ENCODE measurements around the gene KCNMA1. TPM values are rescaled to one million over a fixed set of nuclear protein-coding genes. Genes with fewer than 3 reads are reported as not detected.
A peak's percentile ranks its signal among the peaks of the same experiment; 100 is the strongest.

KCNMA1 gene
- total RNA-seq, 3 donors from 2014 or later: 45.4 to 312 (median 62.4) TPM

DNA sequence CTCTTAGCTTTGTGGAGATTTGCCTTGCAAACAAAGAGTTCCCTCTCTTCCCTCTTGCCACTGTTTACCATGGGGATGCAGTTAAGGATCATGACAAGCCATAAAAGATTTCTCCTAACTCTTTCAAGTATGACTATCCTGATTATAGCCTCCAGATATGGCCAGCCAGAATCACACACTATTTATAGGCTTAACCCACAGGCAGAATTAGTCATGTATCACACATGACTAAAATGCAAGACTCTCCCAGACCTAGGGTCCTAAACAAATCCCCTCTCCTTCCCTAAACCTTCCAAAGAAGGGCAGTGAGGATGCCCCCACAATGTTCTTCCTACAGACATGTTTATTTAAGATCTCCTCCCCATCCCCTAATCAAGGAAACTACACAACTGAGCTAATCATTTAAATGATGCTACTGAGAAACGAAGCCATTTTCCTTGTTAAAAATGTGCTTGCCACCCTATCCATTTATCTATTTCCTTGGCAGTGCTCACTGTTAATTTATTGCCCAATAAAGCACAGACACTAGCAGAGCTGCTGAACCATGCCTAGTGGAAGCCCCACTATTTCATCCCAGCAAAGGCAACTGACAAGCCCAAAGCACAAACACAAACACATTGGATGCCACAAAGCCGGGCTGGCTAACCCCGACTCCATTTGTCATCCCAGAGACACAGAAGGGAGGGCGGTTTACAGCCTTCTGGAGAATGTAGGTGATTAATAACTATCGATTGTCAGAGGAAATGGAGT is 363.4 kb downstream of the KCNMA1 start:
- TF ChIP-seq, protein P1, sequence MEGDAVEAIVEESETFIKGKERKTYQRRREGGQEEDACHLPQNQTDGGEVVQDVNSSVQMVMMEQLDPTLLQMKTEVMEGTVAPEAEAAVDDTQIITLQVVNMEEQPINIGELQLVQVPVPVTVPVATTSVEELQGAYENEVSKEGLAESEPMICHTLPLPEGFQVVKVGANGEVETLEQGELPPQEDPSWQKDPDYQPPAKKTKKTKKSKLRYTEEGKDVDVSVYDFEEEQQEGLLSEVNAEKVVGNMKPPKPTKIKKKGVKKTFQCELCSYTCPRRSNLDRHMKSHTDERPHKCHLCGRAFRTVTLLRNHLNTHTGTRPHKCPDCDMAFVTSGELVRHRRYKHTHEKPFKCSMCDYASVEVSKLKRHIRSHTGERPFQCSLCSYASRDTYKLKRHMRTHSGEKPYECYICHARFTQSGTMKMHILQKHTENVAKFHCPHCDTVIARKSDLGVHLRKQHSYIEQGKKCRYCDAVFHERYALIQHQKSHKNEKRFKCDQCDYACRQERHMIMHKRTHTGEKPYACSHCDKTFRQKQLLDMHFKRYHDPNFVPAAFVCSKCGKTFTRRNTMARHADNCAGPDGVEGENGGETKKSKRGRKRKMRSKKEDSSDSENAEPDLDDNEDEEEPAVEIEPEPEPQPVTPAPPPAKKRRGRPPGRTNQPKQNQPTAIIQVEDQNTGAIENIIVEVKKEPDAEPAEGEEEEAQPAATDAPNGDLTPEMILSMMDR (IDR thresholded peaks at IDR 0.05): no peak
- H3K36me3 ChIP-seq (ENCODE audit: low read depth): no peaks in the 10 kb centered on the region
- ATAC-seq (peak; percentile 31), DNase-seq (no peak)
- intact Hi-C loops (cut with DNase I, micrococcal nuclease): no loop called here
- no peaks in the 10 kb centered on the region for H3K4me1 ChIP-seq (ENCODE audit: low read depth)
- no peak overlapping the region for H3K4me3 ChIP-seq
- no peaks in the 10 kb centered on the region for H3K9me3 ChIP-seq

DNA sequence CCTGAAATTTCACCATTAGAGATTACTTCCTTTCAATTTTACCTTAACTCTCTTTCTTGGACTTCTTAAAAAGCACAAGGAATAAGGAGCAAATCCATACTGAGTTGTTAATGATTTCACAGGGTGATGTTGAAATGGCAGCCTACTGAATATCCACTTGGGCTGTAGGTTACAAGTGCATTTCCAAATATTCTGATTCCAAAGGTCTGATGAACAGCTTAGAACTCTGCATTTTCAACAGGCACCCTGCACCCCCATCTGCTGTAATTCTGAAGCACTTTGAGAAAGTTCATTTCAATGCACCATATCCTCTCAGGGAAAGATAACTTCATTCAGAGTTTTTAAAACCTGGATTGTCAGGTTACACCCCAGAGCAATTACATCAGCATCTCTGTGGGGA is 368.4 kb downstream of the KCNMA1 start:
- Histone ChIP-seq H3K4me1 (ENCODE audit: low read depth) (no peaks in the 10 kb centered on the region), H3K36me3 (ENCODE audit: low read depth) (no peaks in the 10 kb centered on the region), H3K9me3 (no peaks in the 10 kb centered on the region), H3K4me3 (no peak overlapping the region)
- TF ChIP-seq, protein P1 (IDR thresholded peaks at IDR 0.05): no peak
- DNase-seq (no peak), ATAC-seq (no peak)
- intact Hi-C loops (cut with DNase I, micrococcal nuclease): no loop called here

DNA sequence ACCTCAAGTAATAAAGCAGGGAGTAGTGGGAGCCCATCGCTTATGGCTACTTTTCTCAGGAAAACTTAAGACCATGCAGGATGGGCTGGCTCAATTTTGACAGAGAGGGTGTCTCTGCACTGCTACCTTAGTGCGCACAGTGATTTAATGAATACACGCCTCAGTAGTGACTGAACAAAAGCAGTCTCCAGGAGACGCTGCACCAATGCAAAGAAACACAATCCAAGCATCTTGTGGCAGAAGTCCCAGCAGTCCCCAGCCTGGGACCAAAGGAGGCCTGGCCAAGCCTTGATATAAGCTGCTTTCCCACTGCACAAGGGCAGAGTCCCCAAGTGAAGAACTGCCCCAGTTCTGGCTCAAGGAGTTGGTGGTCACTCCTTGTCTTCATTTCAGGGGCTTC is 368.9 kb downstream of the KCNMA1 start:
- Histone ChIP-seq H3K4me1 (ENCODE audit: low read depth) (no peaks in the 10 kb centered on the region), H3K36me3 (ENCODE audit: low read depth) (no peaks in the 10 kb centered on the region), H3K4me3 (no peak overlapping the region), H3K9me3 (no peaks in the 10 kb centered on the region)
- DNase-seq (no peak), ATAC-seq (no peak)
- TF ChIP-seq, protein P1 (IDR thresholded peaks at IDR 0.05): no peak
- intact Hi-C loops (cut with DNase I, micrococcal nuclease): no loop called here

DNA sequence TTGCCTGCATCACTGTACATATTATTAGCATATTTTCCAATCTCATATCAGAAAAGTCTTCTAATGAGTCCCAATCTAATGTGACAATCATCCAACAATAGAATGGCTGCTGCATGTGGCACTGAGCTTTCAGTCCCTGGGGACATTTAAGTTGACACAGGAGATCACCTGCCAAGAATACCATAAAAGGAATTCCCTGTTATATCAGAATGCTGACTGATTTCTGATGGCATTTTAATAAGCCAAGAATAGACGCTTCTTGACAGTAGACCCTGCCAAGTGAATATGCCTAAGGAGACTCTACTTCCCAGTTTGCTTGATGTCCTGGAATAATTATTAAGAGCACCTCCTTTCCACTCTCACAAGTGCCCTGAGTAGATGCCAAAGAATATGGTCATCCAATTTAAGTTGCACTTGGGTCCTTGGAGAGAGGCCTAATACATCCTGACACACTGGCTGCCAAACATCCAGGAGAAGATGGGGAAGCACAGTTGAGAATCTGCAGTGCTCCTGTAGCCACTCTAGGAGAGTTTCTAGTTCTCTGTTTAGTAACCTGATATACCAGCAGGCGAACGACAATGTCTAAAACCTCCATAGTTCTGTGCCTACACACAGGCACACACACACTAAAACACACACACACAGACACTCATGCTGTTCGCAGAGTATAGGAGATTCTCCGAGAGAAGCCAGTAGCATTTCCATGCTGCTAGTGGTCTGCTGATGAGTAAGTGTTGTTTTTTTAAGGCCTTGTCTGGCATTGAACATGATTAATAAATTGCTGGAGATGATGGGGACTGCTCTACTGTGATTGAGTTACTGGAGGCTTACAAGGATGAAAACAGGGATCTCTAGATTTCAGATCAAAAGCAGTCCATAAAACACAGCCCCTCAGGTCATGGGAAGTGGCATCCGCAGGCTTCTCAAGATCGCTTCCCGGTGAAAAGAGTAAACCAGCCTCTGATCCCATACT is 369.6 kb downstream of the KCNMA1 start:
- TF ChIP-seq, protein P1 (IDR thresholded peaks at IDR 0.05): no peak
- Histone ChIP-seq H3K9me3 (no peaks in the 10 kb centered on the region), H3K4me1 (ENCODE audit: low read depth) (no peaks in the 10 kb centered on the region), H3K36me3 (ENCODE audit: low read depth) (no peaks in the 10 kb centered on the region), H3K4me3 (no peak overlapping the region)
- no peak for DNase-seq
- no peak for ATAC-seq
- intact Hi-C loops (cut with DNase I, micrococcal nuclease): no loop called here

DNA sequence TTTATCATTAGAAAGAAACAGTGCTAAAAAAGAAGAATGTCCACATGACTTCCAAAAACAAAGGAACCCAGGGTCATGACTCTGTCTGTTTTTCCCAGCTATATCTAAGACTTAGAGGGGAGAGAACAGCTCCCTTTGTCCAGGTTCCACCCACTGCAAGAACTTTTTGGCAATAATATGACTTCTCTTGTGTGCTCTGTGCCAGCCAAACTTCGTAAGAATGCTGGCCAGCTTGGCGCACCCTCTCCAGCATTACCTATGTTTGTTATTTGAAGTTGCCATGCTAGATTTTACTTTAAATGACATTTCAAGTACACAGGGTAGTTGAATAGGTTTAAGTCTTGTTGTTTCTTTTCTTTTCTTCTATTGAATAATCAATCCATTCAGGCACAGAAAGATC is 371.4 kb downstream of the KCNMA1 start:
- TF ChIP-seq, protein P1 (IDR thresholded peaks at IDR 0.05): no peak
- ATAC-seq (no peak), DNase-seq (no peak)
- Histone ChIP-seq H3K9me3 (no peaks in the 10 kb centered on the region), H3K4me3 (no peak overlapping the region), H3K4me1 (ENCODE audit: low read depth) (no peaks in the 10 kb centered on the region), H3K36me3 (ENCODE audit: low read depth) (no peaks in the 10 kb centered on the region)
- intact Hi-C loops (cut with DNase I, micrococcal nuclease): no loop called here
